Uterus (tissue), 4 donors: ENCODE measurements around the gene NOX3. TPM values are rescaled to one million over a fixed set of nuclear protein-coding genes. Genes with fewer than 3 reads are reported as not detected.

Experiments
- DNase-seq, 2 donors: peaks; one replicate each; pipeline ENCODE4 v3.0.0-alpha.2; 2019 to 2020
- H3K27ac ChIP-seq, 2 donors: fragments of 200-600 bp; sonication (generic); 1 replicate in 1 of 2; 2 replicates in 1 of 2; pipeline ENCODE4 v1.5.1; 2016 to 2018
- H3K27me3 ChIP-seq, 2 donors: fragments of 200-600 bp; sonication (generic); one replicate each; pipeline ENCODE4 v1.5.1; 2018 to 2019; ENCODE audit warnings: control low read depth in 1 of 2
- H3K36me3 ChIP-seq, 2 donors: fragments of 200-600 bp; sonication (generic); one replicate each; pipeline ENCODE4 v1.5.1; 2019; ENCODE audit warnings: control low read depth in 1 of 2
- H3K4me1 ChIP-seq, 2 donors: fragments of 200-600 bp; sonication (generic); one replicate each; pipeline ENCODE4 v1.5.1; 2018 to 2019; ENCODE audit warnings: control low read depth in 1 of 2
- H3K4me3 ChIP-seq, 2 donors: fragments of 200-600 bp; sonication (generic); 1 replicate in 1 of 2; 2 replicates in 1 of 2; pipeline ENCODE4 v1.5.1; 2018 to 2019; ENCODE audit warnings: mild to moderate bottlenecking in 1 of 2
- H3K9me3 ChIP-seq, 2 donors: fragments of 200-600 bp; sonication (generic); one replicate each; pipeline ENCODE4 v1.5.1; 2019; ENCODE audit warnings: control low read depth in 1 of 2
- CTCF ChIP-seq, 4 experiments: fragments of 200-600 bp in 2 of 4; fragments of 450-650 bp in 2 of 4; sonication (generic) in 2 of 4; IDR thresholded peaks; one replicate each; pipeline ENCODE4 v1.5.1; 2016 to 2019; ENCODE audit warnings: antibody characterized with exemption in 4 of 4, mild to moderate bottlenecking in 2 of 4, moderate library complexity in 1 of 4
- POLR2A ChIP-seq, 2 donors: fragments of 450-650 bp; IDR thresholded peaks; one replicate each; pipeline ENCODE4 v1.6.1; 2016; ENCODE audit warnings: antibody characterized with exemption in 2 of 2, mild to moderate bottlenecking in 1 of 2, moderate library complexity in 1 of 2
- intact Hi-C: fragments of 100-400 bp; cut with DNase I; formaldehyde crosslinking; loops from one replicate; pipeline ENCODE4 v1.15.1; 2023; ENCODE audit warnings: low total_unique reads
- total RNA-seq, 4 donors: library from RNA; depleted of rRNA in 3 of 4; stranded (reverse); fragments of >200 nt in 3 of 4; gene quantifications; one replicate each; pipeline versions ENCODE4 v1.1.0 to v1.2.4, GENCODE V29; 2014 to 2023
- donor health status: DM: yes; HTN: yes; CAD: no.

NOX3 gene
- not detected for total RNA-seq

GRCh38 chr6:155455766-155456165 is at the start of gene NOX3:
Gene NOX3 (minus strand): TSS chr6:155455839. CDS start chr6:155455800, 39 bp downstream.
- DNase-seq: no peak
- Histone ChIP-seq H3K4me1 (no peaks in the 10 kb centered on the region), H3K9me3 (no peaks in the 10 kb centered on the region), H3K36me3 (no peaks in the 10 kb centered on the region), H3K27ac (no peak within 1 kb of the TSS), H3K4me3 (no peak within 1 kb of the TSS), H3K27me3 (no peaks in the 10 kb centered on the region)
- TF ChIP-seq CTCF (IDR thresholded peaks at IDR 0.05): no peak
- TF ChIP-seq POLR2A (IDR thresholded peaks at IDR 0.05): no peak
- intact Hi-C loops: no loop called here

DNA sequence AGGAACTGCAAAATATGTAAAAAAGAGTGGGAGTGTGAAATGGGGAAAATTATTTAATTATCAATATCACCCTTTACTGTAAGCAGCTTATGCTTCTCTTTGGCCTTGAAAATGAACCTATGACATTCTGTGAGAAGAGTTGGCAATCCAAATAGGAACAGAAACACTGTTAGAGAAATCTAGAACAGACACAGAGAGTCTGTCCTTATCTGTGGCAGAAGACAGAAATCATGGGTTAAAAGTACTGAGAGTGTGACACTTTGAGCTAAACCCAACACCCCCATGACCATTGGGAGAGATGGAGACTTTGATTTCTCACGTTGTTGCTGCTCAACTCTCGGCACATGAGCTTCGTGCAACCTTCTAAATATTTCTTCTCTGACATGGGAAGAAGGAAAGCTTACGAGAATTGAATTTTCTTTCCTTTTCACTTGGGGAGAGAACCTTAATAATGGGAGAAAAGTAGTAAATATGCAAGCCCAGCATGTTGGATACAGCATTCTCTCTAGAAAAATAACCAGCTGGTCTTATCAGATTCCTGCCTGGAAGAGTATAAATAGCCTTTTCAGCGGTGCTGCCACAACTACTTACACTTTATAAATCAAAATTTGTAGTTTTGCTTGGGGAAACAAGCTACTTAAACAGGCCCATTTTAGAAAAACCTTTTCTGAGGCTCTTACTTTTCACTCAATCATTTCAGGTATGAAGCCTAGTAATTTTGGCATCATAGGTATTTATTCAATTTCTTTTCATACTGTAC is 49.4 kb upstream of the NOX3 start:
- Histone ChIP-seq H3K27me3 (no peaks in the 10 kb centered on the region), H3K36me3 (no peaks in the 10 kb centered on the region), H3K9me3 (no peaks in the 10 kb centered on the region), H3K27ac (no peak overlapping the region), H3K4me1 (no peaks in the 10 kb centered on the region), H3K4me3 (no peak overlapping the region)
- TF ChIP-seq POLR2A (IDR thresholded peaks at IDR 0.05) (no peak), CTCF (IDR thresholded peaks at IDR 0.05) (no peak)
- no peak for DNase-seq
- intact Hi-C loops: no loop called here

DNA sequence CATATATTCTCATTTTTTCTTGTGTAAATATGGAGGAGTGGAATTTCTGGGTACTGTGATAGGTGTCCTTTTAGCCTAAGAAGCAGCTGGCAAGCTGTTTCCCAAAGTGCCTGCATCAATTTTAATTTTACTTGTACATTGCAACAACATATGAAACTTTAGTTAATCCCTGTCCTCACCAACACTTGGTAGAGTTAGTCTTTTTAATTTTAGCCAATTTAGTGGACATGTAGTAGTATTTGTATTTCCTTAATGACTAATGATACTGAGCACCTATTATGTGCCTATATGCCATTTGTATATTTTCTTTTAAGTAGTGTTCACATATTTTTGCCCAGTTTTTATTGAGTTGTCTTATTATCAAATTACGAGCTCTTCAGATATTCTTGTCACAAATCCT is 46.8 kb upstream of the NOX3 start:
- no peaks in the 10 kb centered on the region for H3K4me1 ChIP-seq
- no peaks in the 10 kb centered on the region for H3K36me3 ChIP-seq
- H3K27ac ChIP-seq: no peak overlapping the region
- TF ChIP-seq POLR2A (IDR thresholded peaks at IDR 0.05) (no peak), CTCF (IDR thresholded peaks at IDR 0.05) (no peak)
- no peaks in the 10 kb centered on the region for H3K9me3 ChIP-seq
- intact Hi-C loops: no loop called here
- no peak overlapping the region for H3K4me3 ChIP-seq
- H3K27me3 ChIP-seq: no peaks in the 10 kb centered on the region
- DNase-seq: no peak

DNA sequence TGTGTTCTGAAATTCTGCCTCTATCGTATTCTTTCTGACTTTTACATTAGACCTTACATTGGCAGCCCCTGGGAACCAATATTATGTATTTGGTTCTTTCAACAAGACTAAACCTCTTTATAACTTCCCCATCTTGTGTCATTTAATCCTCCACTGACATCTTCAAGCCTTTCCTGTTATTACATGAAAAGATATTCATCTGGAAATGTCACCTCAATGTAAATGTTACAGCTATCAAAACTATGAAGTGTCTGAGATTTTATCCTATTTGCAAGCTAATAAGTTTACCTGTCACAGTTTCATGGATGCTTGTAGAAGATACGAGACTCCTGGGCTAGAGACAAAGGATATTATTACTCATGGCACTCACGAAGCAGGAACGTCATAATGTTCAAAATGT is 43.9 kb upstream of the NOX3 start:
- intact Hi-C loops: no loop called here
- DNase-seq: no peak
- Histone ChIP-seq H3K27me3 (no peaks in the 10 kb centered on the region), H3K36me3 (no peaks in the 10 kb centered on the region), H3K4me1 (no peaks in the 10 kb centered on the region), H3K27ac (no peak overlapping the region), H3K4me3 (no peak overlapping the region), H3K9me3 (no peaks in the 10 kb centered on the region)
- TF ChIP-seq POLR2A (IDR thresholded peaks at IDR 0.05) (no peak), CTCF (IDR thresholded peaks at IDR 0.05) (no peak)

DNA sequence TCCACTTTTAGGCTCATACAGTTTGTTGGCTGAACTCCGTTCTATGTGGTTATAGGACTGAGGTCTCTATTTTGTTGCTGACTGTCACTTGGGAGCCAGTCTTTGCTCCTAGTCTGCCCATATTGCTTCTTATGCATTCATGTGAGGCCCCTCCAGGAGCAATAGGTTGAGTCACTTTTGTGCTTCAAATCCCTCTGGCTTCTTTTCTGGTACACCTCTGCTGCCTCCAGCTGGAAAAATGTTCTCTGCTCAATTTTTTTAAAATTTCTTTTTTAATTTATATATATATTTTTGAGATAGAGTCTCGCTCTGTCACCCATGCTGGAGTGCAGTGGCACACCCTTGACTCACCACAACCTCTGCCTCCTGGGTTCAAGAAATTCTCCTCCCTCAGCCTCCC is 42.7 kb upstream of the NOX3 start:
- intact Hi-C loops: no loop called here
- no peak for TF ChIP-seq POLR2A (IDR thresholded peaks at IDR 0.05)
- TF ChIP-seq CTCF (IDR thresholded peaks at IDR 0.05): no peak

More for the DNA sequence above, 42.7 kb upstream of the NOX3 start:
- no peaks in the 10 kb centered on the region for H3K36me3 ChIP-seq
- no peaks in the 10 kb centered on the region for H3K4me1 ChIP-seq
- H3K27ac ChIP-seq: no peak overlapping the region
- H3K27me3 ChIP-seq: no peaks in the 10 kb centered on the region
- no peak overlapping the region for H3K4me3 ChIP-seq
- H3K9me3 ChIP-seq: no peaks in the 10 kb centered on the region
- DNase-seq: no peak
